DMS 273 treated with DMSO at 0.1 percent for 48 hours (cell line): ENCODE results near the gene TMEM237.
"Not testable (repeated sequence)": the region's sequence is repeated elsewhere in the genome, so short reads cannot be mapped to it uniquely, and the experiment has no call there.

ENCODE experiments used
- DNase-seq: peaks from one replicate; lab custom pipeline; 2025; lab: John Stamatoyannopoulos, UW

TMEM237 gene, protein sequence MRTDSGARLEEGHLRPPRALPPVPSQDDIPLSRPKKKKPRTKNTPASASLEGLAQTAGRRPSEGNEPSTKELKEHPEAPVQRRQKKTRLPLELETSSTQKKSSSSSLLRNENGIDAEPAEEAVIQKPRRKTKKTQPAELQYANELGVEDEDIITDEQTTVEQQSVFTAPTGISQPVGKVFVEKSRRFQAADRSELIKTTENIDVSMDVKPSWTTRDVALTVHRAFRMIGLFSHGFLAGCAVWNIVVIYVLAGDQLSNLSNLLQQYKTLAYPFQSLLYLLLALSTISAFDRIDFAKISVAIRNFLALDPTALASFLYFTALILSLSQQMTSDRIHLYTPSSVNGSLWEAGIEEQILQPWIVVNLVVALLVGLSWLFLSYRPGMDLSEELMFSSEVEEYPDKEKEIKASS

DNA sequence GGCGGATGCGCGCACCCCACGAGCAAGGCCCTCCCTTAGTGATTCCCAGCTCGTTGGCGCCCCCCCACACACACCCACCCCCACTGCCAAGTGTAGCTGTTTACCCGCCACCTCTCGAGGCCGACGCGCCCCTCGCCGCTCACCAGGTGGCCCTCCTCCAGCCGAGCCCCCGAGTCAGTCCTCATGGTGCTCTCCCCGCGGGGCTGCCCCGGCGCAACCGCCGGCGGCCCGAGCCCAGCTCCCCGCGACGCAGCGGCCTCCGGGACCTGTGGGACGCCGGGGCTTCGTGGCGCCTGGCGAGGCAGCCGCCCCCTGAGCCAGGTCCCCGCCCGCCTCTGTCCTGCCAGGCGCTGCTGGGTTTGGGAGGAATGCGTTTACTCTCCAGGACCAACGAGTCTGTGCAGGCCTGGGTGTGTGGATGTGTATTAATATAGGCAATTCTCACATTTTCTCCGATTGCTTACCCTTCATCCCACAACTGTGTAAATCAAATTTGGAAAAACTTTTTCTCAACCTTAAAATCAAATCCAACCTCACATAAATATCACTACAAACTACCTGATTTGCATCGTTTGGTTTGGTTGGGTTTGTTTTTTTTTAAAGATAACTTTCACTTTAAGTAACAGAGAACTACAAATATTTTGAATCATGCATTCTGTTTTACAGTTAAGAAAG is at the start of gene TMEM237:
Gene TMEM237, minus strand, starts transcription at position 288 of the 675 bp plus-strand sequence. Its CDS starts 103 bp downstream, at position 185.
- no peak for DNase-seq

DNA sequence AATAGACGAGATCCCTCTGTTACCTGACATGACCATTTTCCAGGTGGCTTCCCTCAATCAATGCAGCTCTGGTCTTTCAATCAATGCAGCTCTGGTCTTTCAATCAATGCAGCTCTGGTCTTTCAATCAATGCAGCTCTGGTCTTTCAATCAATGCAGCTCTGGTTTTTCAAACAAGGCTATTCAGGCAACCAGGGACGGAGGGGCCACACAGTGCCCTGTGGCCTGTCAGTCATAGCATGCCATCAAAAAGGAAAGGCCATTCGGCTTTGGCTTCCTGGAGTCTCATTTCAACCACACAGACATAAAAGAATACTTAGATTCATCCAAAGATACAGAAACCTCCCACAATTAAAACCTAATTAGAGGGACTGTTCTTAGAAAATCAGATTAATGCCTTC is 41.9 kb upstream of the TMEM237 start:
- DNase-seq: no peak

DNA sequence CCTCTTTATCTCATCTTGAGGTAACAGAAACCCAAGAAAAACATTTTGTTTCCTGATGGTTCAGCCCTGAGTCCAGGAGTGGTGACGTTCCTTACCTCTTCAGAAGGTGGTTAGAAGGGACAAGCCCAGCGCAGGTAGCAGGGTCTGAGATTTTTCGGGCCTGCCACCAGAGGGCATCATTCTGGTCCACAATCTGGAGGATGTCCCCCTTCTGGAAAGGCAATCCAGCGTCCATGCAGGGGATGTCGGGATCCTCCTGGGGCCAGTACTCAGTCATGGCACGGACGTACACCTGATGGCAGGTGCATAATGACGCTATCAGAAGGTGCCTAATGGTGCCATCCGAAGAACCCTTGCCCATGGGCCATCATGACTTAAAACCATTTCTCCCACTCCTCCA is 37.4 kb upstream of the TMEM237 start:
- no peak for DNase-seq

DNA sequence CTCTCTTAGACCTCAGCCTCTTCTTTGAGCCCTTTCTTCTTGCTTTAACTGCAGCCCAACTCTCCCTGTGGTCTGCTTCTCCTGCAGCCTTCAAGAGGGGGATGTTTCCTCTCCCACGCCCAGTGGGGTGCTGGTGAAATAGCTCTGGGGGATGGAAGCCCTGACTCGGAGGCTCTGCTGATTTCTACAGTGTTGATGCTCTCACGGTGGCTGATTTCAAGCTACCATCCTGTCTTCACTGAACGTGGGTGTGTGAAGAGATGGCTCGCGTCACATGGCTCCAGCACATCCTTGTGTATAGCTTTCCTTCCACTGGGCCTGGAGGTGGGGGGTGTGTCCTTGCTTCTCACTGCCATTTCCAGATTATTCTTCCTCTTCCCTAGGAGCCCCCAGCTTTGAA is 35.1 kb upstream of the TMEM237 start:
- no peak for DNase-seq

DNA sequence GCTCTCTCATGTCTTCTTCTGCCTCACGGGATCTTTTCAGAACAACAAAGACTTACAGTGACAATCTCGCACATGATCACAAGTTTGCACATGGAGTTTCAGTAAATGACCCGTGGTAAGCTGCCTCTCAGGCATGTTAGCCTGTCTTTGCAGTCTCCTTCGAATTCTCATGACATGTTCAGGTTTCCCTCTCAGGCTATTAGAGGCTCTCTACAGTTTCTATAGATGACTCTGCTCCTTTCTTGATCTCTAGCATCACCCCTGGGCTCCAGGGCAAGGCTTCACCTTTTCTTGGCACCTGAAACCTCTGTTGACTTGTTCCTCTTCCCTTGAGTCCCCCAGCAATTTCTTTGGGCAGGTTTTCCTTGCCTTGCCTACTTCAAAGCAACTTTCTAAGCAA is 32.2 kb upstream of the TMEM237 start:
- DNase-seq: no peak

DNA sequence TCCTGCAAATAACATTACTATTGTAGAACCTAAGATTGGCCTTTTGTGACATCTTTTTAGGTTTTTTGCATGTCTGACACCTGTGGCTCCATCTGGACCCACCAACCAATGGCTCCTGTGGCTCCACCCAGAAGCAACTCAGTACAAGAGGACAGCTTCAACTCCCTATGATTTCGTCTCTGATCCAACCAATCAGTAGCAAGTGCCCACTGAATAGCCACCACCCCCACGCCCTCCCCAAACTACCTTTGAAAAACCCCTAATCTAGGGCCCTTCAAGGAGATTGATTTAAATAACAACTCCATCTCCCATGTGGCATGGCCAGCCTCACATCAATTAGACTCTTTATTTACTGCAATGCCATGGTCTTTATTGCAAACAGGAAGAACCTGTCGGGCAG is 31.5 kb upstream of the TMEM237 start:
- DNase-seq: no peak

DNA sequence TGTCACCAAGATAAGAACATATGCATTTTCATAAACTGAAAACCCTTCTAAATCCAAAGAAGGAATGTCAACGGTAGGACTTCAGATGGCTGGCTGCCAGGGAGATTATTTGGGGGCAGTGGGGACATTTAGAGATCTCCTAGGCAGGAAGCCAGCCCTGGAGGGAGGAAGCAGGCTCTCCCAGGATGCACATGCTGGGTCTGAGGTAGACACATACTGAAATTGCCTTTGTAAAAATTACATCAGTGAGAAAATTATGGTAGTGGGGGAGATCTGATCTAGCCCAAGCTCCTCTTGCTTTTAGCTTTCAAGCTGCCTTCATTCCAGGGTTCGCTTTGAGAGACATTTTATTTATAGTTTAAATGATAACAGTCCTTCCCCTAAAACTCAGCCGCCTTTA is 31.0 kb upstream of the TMEM237 start:
- DNase-seq: no peak

DNA sequence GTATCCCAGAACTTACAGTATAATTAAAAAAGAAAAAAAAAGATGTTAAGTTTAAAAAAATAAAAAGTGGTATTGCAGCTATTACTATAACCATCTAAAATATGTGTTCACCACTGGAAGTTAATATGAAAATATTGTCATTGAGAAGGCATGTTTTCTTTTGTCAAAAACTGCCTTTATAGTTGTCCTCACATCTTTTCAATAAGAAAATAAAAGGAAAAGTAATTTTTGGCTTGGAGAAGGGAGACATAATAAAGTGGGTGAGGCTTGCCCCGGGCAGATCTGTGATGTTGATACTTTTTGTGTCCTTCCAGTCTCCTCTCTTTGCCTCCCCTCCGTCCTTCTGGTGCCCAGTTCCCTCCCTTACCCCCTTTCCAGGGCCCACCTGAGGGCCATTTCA is 30.2 kb upstream of the TMEM237 start:
- DNase-seq: no peak

DNA sequence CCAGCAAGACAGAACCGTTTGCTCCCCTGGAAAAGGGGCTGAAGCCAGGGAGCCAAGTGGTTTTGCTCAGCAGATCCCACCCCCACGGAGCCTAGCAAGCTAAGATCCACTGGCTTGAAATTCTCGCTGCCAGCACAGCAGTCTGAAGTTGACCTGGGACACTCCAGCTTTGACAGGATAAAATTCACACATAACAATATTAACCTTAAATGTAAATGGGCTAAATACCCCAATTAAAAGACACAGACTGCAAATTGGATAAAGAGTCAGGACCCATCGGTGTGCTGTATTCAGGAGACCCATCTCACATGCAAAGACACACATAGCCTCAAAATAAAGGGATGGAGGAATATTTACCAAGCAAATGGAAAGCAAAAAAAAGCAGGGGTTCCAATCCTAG is 27.9 kb upstream of the TMEM237 start:
- DNase-seq: not testable (repeated sequence)

DNA sequence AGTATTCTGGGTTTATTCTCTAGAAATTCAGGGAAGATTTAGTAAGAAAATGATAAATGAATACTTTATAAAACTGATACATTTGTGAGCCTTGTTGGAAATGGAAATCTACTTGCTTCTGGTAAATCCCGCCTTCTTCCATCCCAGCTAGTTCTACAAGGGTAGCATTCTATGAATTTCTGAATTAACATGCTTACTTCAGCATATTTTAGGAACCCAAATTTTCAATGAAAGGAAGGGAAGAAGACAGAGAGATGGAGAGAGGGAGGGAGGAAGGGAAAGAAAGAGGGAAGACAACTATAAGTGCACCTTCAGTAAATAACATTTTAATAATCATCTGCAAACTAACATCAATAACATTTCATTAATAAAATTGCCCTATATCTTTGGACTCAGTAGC is 26.6 kb upstream of the TMEM237 start:
- DNase-seq: no peak

DNA sequence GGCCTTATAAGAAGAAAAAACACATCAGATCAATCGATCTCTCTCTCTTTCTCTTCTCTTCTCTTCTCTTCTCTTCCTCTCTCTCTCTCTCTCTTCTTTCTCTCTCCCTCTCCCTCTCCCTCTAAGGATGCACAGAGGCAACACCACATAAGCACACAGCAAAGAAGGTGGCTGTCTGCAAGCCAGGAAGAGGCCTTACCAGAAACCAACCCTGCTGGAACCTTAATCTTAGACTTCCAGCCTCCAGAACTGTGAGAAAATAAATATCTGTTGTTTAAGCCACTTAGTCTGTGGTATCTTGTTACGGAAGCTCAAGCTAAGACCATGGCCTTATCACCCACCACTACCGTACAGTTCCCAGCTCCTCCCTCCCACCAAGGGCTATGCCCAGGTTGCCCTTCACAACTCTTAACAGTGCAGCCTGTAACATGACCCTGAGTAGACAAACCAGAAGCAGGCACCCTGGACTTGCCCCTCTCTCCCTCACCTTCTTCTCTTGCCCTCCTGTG is 25.2 kb upstream of the TMEM237 start:
- DNase-seq: no peak

DNA sequence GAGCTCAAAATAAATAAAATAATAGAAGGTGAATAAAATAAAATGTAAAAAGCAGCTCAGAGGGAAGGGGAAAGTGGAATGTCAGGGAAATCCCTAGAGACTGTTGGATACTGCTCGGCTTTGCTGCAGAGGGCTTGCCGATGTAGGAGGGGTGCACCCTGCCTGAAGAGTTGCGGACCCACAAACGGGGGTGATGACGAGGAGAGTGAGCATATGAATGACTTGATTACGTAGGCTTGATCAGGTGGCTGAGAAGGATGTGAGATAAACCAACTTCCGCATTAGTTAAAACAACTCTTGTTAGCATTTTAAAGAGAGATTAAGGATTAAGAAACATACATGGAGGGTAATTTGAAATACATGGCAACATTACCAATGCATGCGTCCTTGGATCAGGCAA is 21.0 kb upstream of the TMEM237 start:
- no peak for DNase-seq

DNA sequence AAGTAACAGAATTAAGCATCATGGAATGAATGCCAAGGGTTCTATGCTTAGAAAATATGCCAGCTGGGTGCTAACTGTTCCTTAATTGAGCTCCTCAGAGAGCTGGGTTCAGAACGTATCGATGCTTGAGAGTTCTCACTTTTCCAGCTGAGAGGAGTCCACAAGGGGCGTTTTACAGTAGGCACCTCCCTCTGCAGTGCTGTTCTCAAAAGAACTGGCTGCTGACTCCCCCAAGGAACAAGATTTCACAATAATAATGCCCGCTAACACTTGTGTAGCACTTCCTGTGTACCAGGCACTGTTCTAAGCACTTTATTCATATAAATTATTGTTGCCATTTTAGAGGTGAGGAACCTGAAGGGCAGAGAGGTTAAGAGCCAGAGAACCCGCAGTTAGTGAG is 18.1 kb upstream of the TMEM237 start:
- DNase-seq: no peak

DNA sequence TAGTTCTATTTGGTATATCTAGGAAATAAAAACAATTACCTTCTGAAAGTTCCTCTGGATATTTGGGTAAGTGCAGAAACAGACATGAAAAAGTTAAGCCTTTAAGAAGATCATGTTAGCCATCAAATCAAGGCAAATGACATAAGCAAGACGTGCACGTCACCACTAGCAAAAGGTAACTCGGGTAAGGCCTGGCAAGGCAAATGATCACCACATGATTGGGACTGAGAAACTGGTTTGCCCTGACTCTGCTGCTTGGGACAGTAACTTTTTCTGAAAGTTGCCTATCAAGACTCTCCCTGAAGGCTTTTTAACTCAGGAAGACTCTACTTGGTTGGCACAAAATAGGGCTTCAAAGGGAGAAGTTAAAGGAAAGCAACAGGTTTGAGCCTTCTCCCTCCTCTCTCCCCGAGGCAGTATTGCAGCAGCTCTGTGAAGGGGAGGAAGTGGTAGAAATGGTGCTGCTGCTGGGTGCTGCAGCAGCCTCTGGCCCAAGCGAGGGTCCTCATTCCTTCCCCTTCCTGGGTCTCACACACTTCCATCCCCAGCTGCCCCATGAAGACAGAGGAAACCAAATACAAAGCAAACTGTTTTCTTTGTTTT is 17.1 kb upstream of the TMEM237 start:
- no peak for DNase-seq

DNA sequence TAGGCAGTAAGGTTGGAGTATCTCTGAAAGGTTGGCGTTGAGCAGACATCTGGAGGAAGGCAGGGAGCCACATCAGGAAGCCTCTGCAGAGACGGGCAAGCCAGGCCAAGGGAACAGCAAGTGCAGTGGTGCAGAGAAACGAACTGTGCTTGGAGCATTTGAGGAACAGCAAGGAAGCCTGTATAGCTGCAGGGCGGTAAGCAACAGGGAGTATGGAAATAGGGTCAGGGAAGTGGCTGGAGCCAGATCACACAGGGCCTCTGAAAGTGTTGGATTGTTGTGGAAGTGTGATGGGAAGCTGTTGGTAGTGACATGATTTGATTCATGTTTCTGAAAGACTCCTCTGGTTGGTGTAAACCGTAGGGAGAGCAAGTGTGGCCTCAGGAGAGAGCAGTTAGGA is 13.4 kb upstream of the TMEM237 start:
- DNase-seq: no peak

DNA sequence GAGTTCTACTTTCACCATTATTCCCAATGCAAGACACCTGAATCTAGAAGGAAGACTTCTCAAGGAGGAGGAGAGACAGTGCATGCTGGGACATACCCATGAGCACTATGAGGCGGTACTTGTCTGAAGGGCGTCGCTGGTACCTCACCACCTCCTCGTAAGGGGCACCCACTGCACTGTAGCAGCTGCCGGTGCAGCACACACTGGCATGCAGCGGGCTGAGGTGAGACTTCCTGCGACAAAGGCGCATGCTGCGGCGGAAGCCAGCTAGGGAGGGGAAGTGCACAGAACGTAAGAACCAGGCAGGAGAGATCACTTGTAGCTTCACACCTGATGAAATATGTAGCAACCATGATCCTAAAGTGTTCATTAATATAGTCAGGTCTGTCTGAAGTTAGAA is 12.8 kb upstream of the TMEM237 start:
- no peak for DNase-seq

DNA sequence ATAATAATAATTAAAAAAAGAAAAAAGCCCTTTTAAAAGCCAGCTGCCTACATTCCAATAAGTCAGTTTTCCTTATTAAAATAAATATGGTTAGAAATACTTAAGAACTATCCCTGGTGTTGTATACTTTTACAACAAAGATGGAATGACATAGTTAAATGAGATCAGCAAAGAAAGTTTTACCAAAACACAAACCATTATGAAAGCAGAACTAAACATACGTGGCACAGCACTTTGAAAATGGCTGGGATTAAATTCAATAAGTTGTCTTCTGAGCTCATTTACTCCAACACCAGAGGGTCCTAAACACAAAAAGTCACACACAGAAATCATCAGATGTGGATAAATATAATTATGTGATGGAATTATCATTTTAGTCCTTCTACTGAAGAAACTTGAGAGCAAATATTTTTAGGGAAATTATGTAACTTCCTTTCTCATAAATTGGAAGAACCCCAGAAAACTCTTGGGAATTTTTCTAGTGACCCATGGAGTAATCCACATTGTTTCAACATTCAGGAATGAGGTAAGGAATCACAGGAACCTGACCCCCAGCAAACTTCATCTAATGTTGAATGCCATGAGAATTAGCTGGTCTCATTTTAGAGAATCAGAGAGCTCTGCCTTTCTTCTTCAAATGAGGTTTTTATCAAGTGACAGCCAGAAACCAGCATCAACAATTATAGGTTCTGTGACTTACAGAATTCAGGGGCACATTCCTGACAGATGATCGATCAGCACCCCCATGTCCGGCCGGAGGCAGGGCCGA is 11.5 kb upstream of the TMEM237 start:
- no peak for DNase-seq

DNA sequence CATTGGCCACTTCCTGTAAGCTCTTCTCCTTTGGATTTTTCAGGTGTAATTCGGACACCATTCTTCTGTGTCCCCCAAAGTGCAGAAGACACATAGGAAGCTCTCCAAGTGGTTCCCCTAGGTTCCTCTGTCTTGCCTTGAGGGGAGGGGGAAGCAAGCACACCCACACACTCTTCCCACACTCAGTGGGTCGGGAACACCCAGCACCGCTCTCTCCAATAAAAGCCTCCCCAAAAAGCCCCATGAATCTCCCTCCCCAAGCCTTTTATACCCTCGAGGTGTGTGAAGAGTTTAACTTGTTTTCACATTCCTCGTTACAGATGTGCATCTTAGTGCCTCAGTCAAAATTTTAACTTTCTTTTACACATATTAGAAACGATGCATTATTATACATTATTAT is 9.9 kb upstream of the TMEM237 start:
- no peak for DNase-seq

DNA sequence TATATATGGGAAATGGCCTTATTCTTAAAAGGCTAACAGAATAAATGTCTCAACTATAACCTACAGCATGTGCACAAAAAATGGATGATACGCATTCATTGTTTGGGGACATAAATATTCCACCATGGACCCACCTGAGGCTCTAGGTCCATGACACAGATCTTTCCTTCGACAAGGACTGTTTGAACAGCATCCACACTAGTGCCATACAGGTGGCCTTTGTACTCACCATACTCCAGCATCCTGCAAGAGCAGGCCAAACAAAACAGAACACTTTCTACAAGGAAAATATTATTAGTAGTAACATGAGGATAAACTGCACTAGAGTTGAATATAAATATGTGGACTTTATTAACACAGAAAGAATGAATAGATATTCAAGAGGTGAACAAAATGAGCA is 6.1 kb upstream of the TMEM237 start:
- no peak for DNase-seq

DNA sequence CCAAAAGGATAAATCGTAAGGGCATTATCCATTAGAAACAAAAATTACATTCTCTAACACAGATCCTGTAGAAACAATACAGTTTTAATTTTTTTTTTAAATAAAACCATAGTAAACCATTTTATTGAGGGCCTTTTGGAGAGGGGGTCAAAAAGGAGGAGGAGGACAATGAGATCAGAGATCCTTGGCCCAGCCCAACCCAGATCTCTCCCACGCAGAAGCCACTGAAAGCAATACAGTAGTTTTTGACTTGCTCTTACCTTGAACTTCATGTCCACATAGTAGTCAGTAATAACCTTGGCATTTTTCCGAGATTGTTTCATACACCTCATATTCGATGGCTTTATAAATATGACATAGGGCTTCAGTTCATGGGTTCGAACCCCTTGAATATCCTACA is 4.1 kb upstream of the TMEM237 start:
- DNase-seq: no peak

DNA sequence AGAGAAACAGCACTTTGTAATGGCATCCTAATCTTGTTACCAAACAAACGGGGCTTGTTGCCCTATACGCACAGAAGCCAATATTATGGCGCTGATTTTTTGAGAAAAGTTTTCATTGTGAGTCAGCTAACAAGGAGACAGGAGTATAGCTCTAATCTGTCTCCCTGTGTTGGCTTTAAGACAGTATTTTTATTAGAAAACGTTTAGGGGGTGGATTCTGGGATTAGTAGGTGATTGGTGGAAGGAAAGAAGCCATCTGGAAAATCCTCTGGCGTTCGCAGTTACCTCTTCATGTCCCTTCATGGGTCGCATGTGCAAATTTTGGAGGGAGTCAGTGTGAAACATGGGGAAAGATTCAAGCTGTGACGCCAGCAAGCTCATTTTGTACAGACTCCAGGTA is 698 bp upstream of the TMEM237 start:
- DNase-seq: no peak

DNA sequence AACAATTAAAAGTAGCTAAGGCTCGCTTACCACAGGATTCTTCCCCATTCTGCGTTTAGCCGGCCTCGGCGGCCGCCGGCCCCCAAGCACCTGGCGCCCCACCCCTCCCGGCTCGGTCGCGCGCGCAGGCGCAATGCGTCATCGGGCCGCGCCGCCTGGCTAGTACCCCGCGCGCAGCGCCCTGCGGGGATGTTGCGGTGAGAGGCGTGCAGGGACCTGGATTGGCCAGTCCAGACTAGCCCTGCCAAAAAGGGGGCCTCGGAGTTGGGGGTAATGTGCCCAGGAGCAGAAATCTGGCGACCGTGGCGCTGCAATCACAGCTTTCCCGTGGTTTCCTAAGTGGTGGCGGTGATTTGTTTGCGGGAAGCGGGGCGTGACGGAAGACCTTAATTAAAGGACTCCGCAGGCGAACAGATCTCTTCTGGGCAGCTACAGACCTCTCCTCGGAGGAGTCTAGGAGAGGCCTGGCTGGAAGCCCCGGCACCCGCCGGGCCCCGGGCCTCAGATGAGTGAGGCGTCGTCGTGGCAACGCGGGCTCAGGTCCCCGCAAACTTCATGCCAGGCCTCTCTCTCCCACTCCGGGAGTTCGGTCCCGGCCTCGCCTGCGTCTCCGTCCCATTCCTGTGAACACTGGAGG is 606 bp downstream of the TMEM237 start:
- peak; percentile 57 for DNase-seq
